Erythroblast (primary cell): ENCODE data around the gene DUOXA2.

Experiments used
- GATA1 ChIP-seq: IDR thresholded peaks from 2 replicates; pipeline ENCODE4 v1.6.1; 2011; ENCODE audit warnings: low read depth, mild to moderate bottlenecking, control low read depth, low read length, moderate library complexity
- POLR2A ChIP-seq: IDR thresholded peaks from 2 replicates; pipeline ENCODE4 v1.6.1; 2011; ENCODE audit warnings: mild to moderate bottlenecking, low read length

DNA sequence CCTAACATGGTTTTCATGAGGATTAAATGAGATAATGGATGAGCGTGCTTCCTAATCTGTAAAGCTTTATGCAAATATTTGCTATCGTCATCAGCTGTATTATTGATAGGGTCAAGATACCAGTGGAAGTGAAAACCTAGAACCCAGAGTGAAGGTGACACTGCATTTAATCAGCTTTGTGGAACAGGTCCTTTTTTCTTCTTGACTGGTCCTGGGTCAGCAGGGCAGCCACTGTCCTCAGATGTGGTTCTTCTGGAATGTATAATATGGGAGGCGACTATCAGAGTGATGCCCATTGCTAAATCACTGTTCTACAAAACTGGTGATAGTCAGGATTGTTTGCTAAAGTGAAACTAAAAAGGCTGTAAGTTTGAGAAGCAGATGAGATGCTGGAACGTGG lies 49.7 kb upstream of the DUOXA2 start:
- TF ChIP-seq POLR2A (no peak), GATA1 (no peak)
